ENCODE data around the gene LCOR. TPM values are rescaled to one million over a fixed set of nuclear protein-coding genes. Genes with fewer than 3 reads are reported as not detected.
"Not testable (repeated sequence)": the region's sequence is repeated elsewhere in the genome, so short reads cannot be mapped to it uniquely, and the experiment has no call there.

Gene LCOR
- total and polyA plus RNA-seq, 2 experiments from 2014 or later = 13.7 to 22.2 TPM

DNA sequence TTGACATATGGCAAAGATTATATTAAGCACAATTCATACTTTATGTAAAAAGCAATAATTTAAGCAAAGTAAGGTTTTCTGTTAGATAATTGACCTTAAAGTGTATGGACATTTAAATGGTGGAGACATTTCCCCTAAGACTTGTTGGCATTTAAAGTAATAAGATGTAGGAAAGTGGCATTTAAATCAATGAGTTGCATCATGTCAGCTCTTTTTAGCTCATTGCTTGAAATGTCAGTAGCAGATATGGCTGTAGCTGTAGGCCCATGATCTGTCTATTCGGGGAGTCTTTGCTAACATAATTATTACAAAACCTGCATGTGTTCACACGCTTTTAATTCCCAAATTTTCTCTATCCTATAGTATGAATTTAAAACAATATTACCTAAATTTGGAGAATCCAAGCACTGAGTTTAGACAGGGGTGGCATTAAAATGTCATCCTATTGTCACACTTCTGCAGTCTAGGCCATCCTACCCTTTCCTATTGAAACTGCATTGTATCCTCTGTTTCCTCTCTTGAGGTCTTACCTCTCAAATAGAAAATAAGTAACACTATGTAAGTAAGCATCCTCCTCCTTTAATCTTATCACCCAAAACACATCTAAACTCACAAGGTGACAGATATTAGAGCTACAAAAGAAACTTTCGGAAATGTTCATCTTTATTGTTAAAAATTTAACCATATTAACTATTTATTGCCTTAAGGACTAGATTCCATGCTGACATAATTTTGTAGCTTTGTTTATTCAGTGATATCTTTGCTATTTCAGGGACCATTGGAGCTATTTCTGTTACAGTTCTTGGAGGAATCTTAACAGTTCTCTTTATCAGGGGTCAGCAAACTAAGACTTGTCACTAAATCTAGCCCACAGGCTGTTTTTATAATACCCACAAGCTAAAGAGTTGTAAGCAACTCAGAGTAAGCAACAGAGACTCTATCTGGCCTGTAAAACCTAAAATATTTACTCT is 91.2 kb downstream of the LCOR start:
- Histone ChIP-seq H3K9me3 (ENCODE audit: low read depth) (no peaks in the 10 kb centered on the region), H3K27me3 (no peaks in the 10 kb centered on the region), H3K4me1 (ENCODE audit: low read depth) (peaks cover 28% of the 10 kb centered on the region), H3K4me3 (no peak overlapping the region), H3K27ac (peak overlapping the region; percentile 87), H3K36me3 (peaks cover 3% of the 10 kb centered on the region)
- TF ChIP-seq, protein P1, sequence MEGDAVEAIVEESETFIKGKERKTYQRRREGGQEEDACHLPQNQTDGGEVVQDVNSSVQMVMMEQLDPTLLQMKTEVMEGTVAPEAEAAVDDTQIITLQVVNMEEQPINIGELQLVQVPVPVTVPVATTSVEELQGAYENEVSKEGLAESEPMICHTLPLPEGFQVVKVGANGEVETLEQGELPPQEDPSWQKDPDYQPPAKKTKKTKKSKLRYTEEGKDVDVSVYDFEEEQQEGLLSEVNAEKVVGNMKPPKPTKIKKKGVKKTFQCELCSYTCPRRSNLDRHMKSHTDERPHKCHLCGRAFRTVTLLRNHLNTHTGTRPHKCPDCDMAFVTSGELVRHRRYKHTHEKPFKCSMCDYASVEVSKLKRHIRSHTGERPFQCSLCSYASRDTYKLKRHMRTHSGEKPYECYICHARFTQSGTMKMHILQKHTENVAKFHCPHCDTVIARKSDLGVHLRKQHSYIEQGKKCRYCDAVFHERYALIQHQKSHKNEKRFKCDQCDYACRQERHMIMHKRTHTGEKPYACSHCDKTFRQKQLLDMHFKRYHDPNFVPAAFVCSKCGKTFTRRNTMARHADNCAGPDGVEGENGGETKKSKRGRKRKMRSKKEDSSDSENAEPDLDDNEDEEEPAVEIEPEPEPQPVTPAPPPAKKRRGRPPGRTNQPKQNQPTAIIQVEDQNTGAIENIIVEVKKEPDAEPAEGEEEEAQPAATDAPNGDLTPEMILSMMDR (IDR thresholded peaks at IDR 0.05; ENCODE audit: low read depth, low read length) = no peak
- DNase-seq (ENCODE audit: low read depth in 1 of 2, low spot score in 1 of 2) = no peak

DNA sequence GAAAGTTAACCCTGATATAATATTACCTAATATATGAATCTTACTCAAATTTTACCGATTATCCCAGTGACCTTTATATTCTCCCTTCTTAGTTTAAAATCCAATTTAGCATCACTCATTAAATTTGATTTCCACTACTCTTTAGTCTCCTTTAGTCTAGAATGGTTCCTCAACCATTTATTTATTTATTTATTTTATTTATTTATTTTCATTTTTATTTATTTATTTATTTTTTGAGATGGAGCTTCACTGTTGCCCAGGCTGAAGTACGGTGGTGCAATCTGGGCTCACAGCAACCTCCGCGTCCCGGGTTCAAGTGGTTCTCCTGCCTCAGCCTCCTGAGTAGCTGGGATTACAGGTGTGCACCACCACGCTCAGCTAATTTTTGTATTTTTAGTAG is 92.8 kb downstream of the LCOR start:
- Histone ChIP-seq H3K27me3 (no peaks in the 10 kb centered on the region), H3K4me1 (ENCODE audit: low read depth) (peaks cover 28% of the 10 kb centered on the region), H3K36me3 (peaks cover 3% of the 10 kb centered on the region), H3K27ac (peak overlapping the region; percentile 87), H3K4me3 (no peak overlapping the region), H3K9me3 (ENCODE audit: low read depth) (no peaks in the 10 kb centered on the region)
- TF ChIP-seq, protein P1 (IDR thresholded peaks at IDR 0.05; ENCODE audit: low read depth, low read length) = no peak
- no peak for DNase-seq (ENCODE audit: low read depth in 1 of 2, low spot score in 1 of 2)

DNA sequence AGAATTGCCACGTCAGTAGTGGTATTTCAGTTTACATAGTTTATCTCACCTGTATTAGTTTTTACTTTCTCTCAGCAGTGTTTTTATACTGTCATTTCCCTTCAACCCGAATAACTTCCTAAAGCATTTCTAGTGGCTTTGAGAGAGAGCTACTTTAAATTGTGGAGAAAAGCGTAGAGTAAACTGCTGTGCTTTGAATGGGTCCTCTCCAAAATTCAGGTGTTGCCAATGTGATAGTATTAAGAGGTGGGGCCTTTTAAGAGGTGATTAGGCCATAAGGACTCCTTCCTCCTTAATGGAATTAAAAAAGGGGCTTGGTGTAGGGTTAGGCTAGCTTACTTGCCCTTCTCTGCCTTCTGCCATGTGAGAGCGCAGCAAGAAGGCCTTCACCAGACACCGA is 98.4 kb downstream of the LCOR start:
- Histone ChIP-seq H3K4me3 (no peak overlapping the region), H3K9me3 (ENCODE audit: low read depth) (no peaks in the 10 kb centered on the region), H3K27me3 (no peaks in the 10 kb centered on the region), H3K4me1 (ENCODE audit: low read depth) (no peaks in the 10 kb centered on the region), H3K27ac (no peak overlapping the region), H3K36me3 (peaks cover 3% of the 10 kb centered on the region)
- no peak for DNase-seq (ENCODE audit: low read depth in 1 of 2, low spot score in 1 of 2)
- TF ChIP-seq, protein P1 (IDR thresholded peaks at IDR 0.05; ENCODE audit: low read depth, low read length) = no peak

DNA sequence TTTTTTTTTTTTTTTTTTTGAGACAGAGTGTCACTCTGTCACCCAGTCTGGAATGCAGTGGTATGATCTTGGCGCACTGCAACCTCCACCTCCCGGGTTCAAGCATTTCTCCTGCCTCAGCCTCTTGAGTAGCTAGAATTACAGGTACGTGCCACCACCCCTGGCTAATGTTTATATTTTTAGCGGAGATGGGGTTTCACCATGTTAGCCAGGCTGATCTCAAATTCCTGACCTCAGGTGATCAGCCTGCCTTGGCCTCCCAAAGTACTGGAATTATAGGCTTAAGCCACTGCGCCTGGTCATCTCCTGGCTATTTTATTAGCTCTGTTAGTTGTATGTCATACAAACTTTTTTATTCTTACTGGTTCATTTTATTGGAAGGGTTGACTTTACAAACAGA is 103.0 kb downstream of the LCOR start:
- Histone ChIP-seq H3K36me3 (peaks cover 6% of the 10 kb centered on the region), H3K27ac (no peak overlapping the region), H3K9me3 (ENCODE audit: low read depth) (no peaks in the 10 kb centered on the region), H3K4me3 (no peak overlapping the region), H3K27me3 (no peaks in the 10 kb centered on the region), H3K4me1 (ENCODE audit: low read depth) (no peaks in the 10 kb centered on the region)
- no peak for DNase-seq (ENCODE audit: low read depth in 1 of 2, low spot score in 1 of 2)
- TF ChIP-seq, protein P1 (IDR thresholded peaks at IDR 0.05; ENCODE audit: low read depth, low read length) = no peak

DNA sequence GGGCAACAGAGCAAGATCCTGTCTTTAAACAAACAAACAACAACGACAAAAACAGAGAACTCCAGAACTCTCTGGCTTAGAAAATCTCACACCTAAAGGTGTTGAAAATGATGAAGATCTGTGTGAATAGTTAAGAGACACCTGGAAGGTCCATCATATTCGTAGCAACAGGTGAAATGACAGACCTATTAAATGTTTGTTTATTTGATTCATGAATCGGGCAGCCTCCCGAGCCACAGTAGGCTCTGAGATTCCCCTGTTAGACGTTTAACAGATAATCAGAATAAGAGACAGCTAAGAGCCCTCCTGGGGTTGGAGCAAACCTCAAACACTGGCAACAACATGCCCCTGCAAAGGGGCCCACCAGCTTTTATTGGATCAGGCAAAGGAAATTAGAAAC is 103.7 kb downstream of the LCOR start:
- no peak for DNase-seq (ENCODE audit: low read depth in 1 of 2, low spot score in 1 of 2)
- no peaks in the 10 kb centered on the region for H3K9me3 ChIP-seq (ENCODE audit: low read depth)
- H3K27ac ChIP-seq = no peak overlapping the region
- peaks cover 6% of the 10 kb centered on the region for H3K36me3 ChIP-seq
- H3K4me1 ChIP-seq (ENCODE audit: low read depth) = no peaks in the 10 kb centered on the region
- TF ChIP-seq, protein P1 (IDR thresholded peaks at IDR 0.05; ENCODE audit: low read depth, low read length) = no peak
- H3K27me3 ChIP-seq = no peaks in the 10 kb centered on the region
- H3K4me3 ChIP-seq = no peak overlapping the region

DNA sequence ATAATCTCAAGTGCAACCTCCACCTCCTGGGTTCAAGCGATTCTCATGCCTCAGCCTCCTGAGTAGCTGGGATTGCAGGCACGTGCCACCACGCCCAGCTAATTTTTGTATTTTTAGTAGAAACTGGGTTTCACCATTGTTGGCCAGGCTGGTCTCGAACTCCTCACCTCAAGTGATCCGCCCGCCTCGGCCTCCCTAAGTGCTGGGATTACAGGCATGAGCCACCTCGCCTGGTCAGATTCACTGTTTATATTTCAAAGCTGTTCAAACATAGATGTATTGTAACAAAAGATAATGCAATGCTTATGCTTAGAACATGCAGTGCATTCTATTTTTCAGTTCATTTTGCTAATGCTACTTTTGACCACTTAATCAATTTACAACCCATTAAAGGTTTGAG is 111.1 kb downstream of the LCOR start:
- not testable (repeated sequence) for H3K9me3 ChIP-seq (ENCODE audit: low read depth); H3K36me3 ChIP-seq; H3K4me3 ChIP-seq; H3K27ac ChIP-seq; DNase-seq (ENCODE audit: low read depth in 1 of 2, low spot score in 1 of 2); H3K27me3 ChIP-seq
- H3K4me1 ChIP-seq (ENCODE audit: low read depth) = peaks cover 19% of the 10 kb centered on the region

All from cardiac muscle cell (in vitro differentiated cells and primary cell).